Measurements from ENCODE around the gene GNB1L.

Gene GNB1L

GRCh38 chr22:19893363-19893762, 38.7 kb upstream of the GNB1L start:
- DNase-seq (ENCODE audit: insufficient read length, low spot score): no peak
- FAIRE-seq: no peak
- TF ChIP-seq, protein P1, sequence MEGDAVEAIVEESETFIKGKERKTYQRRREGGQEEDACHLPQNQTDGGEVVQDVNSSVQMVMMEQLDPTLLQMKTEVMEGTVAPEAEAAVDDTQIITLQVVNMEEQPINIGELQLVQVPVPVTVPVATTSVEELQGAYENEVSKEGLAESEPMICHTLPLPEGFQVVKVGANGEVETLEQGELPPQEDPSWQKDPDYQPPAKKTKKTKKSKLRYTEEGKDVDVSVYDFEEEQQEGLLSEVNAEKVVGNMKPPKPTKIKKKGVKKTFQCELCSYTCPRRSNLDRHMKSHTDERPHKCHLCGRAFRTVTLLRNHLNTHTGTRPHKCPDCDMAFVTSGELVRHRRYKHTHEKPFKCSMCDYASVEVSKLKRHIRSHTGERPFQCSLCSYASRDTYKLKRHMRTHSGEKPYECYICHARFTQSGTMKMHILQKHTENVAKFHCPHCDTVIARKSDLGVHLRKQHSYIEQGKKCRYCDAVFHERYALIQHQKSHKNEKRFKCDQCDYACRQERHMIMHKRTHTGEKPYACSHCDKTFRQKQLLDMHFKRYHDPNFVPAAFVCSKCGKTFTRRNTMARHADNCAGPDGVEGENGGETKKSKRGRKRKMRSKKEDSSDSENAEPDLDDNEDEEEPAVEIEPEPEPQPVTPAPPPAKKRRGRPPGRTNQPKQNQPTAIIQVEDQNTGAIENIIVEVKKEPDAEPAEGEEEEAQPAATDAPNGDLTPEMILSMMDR (IDR thresholded peaks at IDR 0.05; ENCODE audit: insufficient read depth, missing control alignments): no peak

GRCh38 chr22:19892925-19893324, 38.3 kb upstream of the GNB1L start:
- FAIRE-seq (no peak), DNase-seq (ENCODE audit: insufficient read length, low spot score) (no peak)
- TF ChIP-seq, protein P1 (IDR thresholded peaks at IDR 0.05; ENCODE audit: insufficient read depth, missing control alignments): no peak

DNA sequence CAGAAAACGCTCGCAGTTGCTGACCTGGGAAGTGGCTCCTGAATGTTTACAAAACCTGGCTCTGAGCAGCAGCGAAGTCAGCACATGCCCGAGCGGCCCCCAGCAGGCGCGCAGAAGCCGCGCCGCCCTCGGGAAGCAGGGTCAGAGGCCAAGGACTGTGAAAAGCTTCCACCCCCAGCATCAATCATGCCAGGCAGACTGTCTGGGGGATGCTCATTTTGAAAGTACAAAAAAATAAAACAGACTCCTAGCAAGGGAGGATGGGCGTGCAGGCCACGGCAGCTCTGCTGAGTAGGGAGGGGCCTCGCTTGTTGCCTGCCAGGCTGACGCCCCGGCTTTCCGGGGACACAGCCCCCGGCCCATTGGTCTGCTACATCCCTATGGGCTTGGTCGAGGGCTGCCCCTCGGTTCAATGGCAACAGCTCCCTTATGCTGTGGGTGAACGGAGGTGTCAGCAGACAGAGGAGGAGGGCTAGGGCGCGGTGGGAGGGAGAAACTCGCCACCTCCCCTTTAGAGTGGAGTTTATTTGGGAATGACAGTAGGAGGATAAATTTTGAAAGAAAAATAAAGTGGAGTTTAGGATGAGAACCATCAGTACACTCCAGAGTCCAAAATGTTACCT, 37.7 kb upstream of the GNB1L start:
- DNase-seq (ENCODE audit: insufficient read length, low spot score) (no peak), FAIRE-seq (no peak)
- TF ChIP-seq, protein P1 (IDR thresholded peaks at IDR 0.05; ENCODE audit: insufficient read depth, missing control alignments): no peak

GRCh38 chr22:19891317-19892256, 36.9 kb upstream of the GNB1L start:
- DNase-seq (ENCODE audit: insufficient read length, low spot score): peak; percentile 95
- FAIRE-seq: no peak
- TF ChIP-seq, protein P1 (IDR thresholded peaks at IDR 0.05; ENCODE audit: insufficient read depth, missing control alignments): no peak

DNA sequence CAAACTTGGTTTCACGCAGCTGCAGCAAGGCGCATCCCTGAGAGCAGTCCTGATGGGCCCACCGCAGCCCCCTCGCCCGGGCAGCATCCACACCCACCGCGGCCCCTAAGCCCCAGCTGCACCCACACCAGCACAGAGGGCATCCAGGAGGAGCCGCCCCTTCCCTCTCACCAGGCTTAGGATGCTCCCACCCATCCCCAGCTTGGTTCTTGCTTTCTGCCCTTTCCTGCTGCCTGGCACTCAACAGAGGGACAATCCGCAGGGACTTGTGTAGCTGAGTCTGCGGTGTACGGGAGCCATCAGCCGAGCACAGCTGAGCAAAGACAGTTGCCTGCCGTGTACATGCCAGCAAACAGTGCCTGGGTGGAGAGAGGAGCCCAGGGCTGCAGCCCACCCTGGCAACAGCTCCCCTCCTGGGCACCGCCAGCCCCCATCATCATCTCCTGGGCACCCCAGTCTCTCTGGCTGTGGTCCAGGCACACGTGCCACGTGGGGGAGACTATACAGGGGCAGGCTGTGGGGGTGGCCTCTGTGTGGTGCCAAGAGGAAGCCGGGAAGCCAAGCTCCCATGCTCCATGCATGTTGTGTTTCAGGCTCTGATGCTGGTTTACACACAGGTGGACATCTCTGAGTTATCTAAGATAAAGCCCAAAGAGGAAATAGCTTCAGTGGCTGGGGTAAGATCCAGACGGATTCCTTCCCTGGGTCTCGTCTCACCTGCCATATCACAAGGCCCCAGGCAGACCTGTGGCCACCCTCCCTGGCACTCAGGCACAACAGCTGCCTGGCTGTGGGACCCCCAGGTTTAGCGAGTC, 36.0 kb upstream of the GNB1L start:
- no peak for DNase-seq (ENCODE audit: insufficient read length, low spot score)
- FAIRE-seq: no peak
- TF ChIP-seq, protein P1 (IDR thresholded peaks at IDR 0.05; ENCODE audit: insufficient read depth, missing control alignments): no peak

DNA sequence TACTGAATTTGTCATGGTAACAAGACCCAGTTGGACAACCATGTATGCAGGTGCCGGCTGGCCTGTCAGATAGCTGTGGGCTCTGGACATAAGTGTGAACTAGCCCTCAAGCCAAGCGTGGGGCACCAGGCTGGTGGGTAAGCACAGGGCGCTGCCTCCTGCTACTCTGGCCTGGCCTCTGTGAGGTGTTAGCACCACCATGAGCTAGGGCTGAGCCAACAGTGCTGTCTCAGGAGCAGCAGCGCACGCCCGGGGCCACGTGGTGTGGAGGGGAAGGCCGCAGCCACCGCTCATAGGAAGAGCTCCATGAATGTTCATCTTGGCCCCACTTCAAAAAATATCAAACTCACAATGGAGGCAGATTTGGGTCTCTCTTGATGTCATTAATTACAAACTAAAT, 35.3 kb upstream of the GNB1L start:
- DNase-seq (ENCODE audit: insufficient read length, low spot score) (no peak), FAIRE-seq (no peak)
- TF ChIP-seq, protein P1 (IDR thresholded peaks at IDR 0.05; ENCODE audit: insufficient read depth, missing control alignments): no peak

Data from D721Med (cell line).